IMR-90 (cell line): ENCODE measurements around the gene HEBP1. TPM values are rescaled to one million over a fixed set of nuclear protein-coding genes. Genes with fewer than 3 reads are reported as not detected.
A peak's percentile ranks its signal among the peaks of the same experiment; 100 is the strongest.

Experiments used
- ATAC-seq: fragments of 200-7000 bp; cut with Tn5 transposase; 2 replicates; pipeline ENCODE4 v1.9.1; 2020; ENCODE audit warnings: low read depth, mild to moderate bottlenecking, moderate library complexity
- BruUV-seq: library from RNA; stranded (reverse); fragments of 400-500 nt; replicated peaks from 2 replicates; lab custom pipeline; 2021; lab: Mats Ljungman, UMichigan
- CTCF ChIA-PET: fragments of 300-600 bp; formaldehyde crosslinking; extraction: SDS; loops from one replicate; lab custom pipeline; 2021; ENCODE audit warnings: antibody characterized with exemption; lab: Yijun Ruan, JAX
- POLR2A ChIA-PET: fragments of 300-600 bp; sonication (Branson Sonifier 250); formaldehyde crosslinking; loops from one replicate; lab custom pipeline; 2022; ENCODE audit warnings: antibody characterized with exemption; ENCODE audit not compliant: unreplicated experiment; lab: Charles Lee
- DNase-seq: peaks from one replicate; pipeline ENCODE4 v3.0.0; 2013
- H2AFZ ChIP-seq: replicated peaks from 2 replicates; pipeline ENCODE3; 2013; ENCODE audit warnings: low read length, mild to moderate bottlenecking; ENCODE audit not compliant: poor library complexity
- H2AK5ac ChIP-seq: 2 replicates; pipeline ENCODE4 v1.6.1; 2013; ENCODE audit warnings: low read depth, low read length, inconsistent platforms
- H2AK9ac ChIP-seq: replicated peaks from 2 replicates; pipeline ENCODE3; 2013; ENCODE audit warnings: mild to moderate bottlenecking, low read depth, low read length, moderate library complexity; ENCODE audit not compliant: poor library complexity
- H2BK120ac ChIP-seq: 2 replicates; pipeline ENCODE4 v1.6.1; 2013; ENCODE audit warnings: low read depth, low read length, inconsistent platforms
- H2BK15ac ChIP-seq: 3 replicates; pipeline ENCODE4 v1.6.1; 2013; ENCODE audit warnings: low read depth, low read length, inconsistent platforms
- H2BK20ac ChIP-seq: 2 replicates; pipeline ENCODE4 v1.6.1; 2013; ENCODE audit warnings: low read depth, mild to moderate bottlenecking, inconsistent platforms, low read length, moderate library complexity
- H2BK5ac ChIP-seq: 2 replicates; pipeline ENCODE4 v1.6.1; 2013; ENCODE audit warnings: mild to moderate bottlenecking, low read depth, low read length, inconsistent platforms; ENCODE audit not compliant: poor library complexity, severe bottlenecking
- H3K14ac ChIP-seq: replicated peaks from 2 replicates; pipeline ENCODE4 v1.6.1; 2013; ENCODE audit warnings: low read depth, low read length, inconsistent platforms
- H3K18ac ChIP-seq: 2 replicates; pipeline ENCODE4 v1.6.1; 2013; ENCODE audit warnings: low read depth, low read length, control low read depth
- H3K23ac ChIP-seq: 2 replicates; pipeline ENCODE4 v1.6.1; 2013; ENCODE audit warnings: low read depth, low read length, inconsistent platforms
- H3K27ac ChIP-seq: 2 replicates; pipeline ENCODE4 v1.5.1; 2013; ENCODE audit warnings: mild to moderate bottlenecking, control low read depth, low read length; ENCODE audit not compliant: insufficient read depth
- H3K27me3 ChIP-seq: 2 replicates; pipeline ENCODE4 v1.6.1; 2013; ENCODE audit warnings: low read length; ENCODE audit not compliant: control insufficient read depth, insufficient read depth
- H3K36me3 ChIP-seq: 2 replicates; pipeline ENCODE4 v1.6.1; 2013; ENCODE audit warnings: low read length, mixed read lengths; ENCODE audit not compliant: control insufficient read depth, insufficient read depth
- H3K4ac ChIP-seq: 2 replicates; pipeline ENCODE4 v1.6.1; 2013; ENCODE audit warnings: low read depth, low read length, inconsistent platforms
- H3K4me1 ChIP-seq: 2 replicates; pipeline ENCODE4 v1.6.1; 2013; ENCODE audit warnings: low read length, mixed read lengths; ENCODE audit not compliant: control insufficient read depth, insufficient read depth
- H3K4me2 ChIP-seq: 2 replicates; pipeline ENCODE4 v1.6.1; 2013; ENCODE audit warnings: low read depth, mild to moderate bottlenecking, control low read depth, low read length, moderate library complexity
- H3K4me3 ChIP-seq: 2 replicates; pipeline ENCODE4 v1.5.1; 2013; ENCODE audit warnings: low read depth, mild to moderate bottlenecking, control low read depth, low read length, moderate library complexity; ENCODE audit not compliant: insufficient read depth
- H3K56ac ChIP-seq: 2 replicates; pipeline ENCODE4 v1.6.1; 2013; ENCODE audit warnings: low read length, inconsistent platforms; ENCODE audit not compliant: insufficient read depth; ENCODE audit errors: extremely low read depth
- H3K79me1 ChIP-seq, 2 experiments: 2 replicates each; pipeline ENCODE4 v1.6.1; 2013; ENCODE audit warnings: low read length in 2 of 2, inconsistent platforms in 1 of 2, low read depth in 1 of 2
- H3K9ac ChIP-seq: 2 replicates; pipeline ENCODE4 v1.6.1; 2013; ENCODE audit warnings: low read depth, low read length, control low read depth
- H3K9me1 ChIP-seq: 2 replicates; pipeline ENCODE4 v1.6.1; 2013; ENCODE audit warnings: low read length, inconsistent platforms; ENCODE audit not compliant: insufficient read depth
- H3K9me3 ChIP-seq: 2 replicates; pipeline ENCODE4 v1.6.1; 2013; ENCODE audit warnings: low read length; ENCODE audit not compliant: control insufficient read depth, insufficient read depth
- H4K20me1 ChIP-seq: 2 replicates; pipeline ENCODE4 v1.6.1; 2013; ENCODE audit warnings: low read length, inconsistent platforms; ENCODE audit not compliant: insufficient read depth
- H4K5ac ChIP-seq: 2 replicates; pipeline ENCODE4 v1.6.1; 2013; ENCODE audit warnings: mild to moderate bottlenecking, low read depth, low read length, control low read depth
- H4K8ac ChIP-seq, 2 experiments: 2 replicates each; pipeline ENCODE4 v1.6.1; 2013; ENCODE audit warnings: low read depth in 2 of 2, low read length in 2 of 2, control low read depth in 1 of 2, inconsistent platforms in 1 of 2
- H4K91ac ChIP-seq: 2 replicates; pipeline ENCODE4 v1.6.1; 2013; ENCODE audit warnings: low read depth, low read length, inconsistent platforms; ENCODE audit not compliant: insufficient read depth
- CEBPB ChIP-seq: IDR thresholded peaks from 2 replicates; pipeline ENCODE4 v1.6.1; 2012; ENCODE audit warnings: low read depth, low read length, improper control_type of control experiment
- CHD1 ChIP-seq: IDR thresholded peaks from 2 replicates; pipeline ENCODE4 v1.6.1; 2012; ENCODE audit warnings: low read depth, low read length, improper control_type of control experiment
- ELK1 ChIP-seq: fragments of 150-350 bp; IDR thresholded peaks from 2 replicates; pipeline ENCODE4 v1.6.1; 2016; ENCODE audit warnings: low read depth, mild to moderate bottlenecking, low read length, moderate library complexity, borderline replicate concordance
- MAZ ChIP-seq: IDR thresholded peaks from 2 replicates; pipeline ENCODE4 v1.6.1; 2012; ENCODE audit warnings: low read depth, mild to moderate bottlenecking, low read length, improper control_type of control experiment, moderate library complexity, borderline replicate concordance
- MXI1 ChIP-seq: IDR thresholded peaks from 2 replicates; pipeline ENCODE4 v1.6.1; 2012; ENCODE audit warnings: low read depth, mild to moderate bottlenecking, low read length, moderate library complexity, borderline replicate concordance
- NFE2L2 ChIP-seq: fragments of 150-350 bp; IDR thresholded peaks from 2 replicates; pipeline ENCODE4 v1.6.1; 2016; ENCODE audit warnings: low read depth, mild to moderate bottlenecking, low read length
- RAD21 ChIP-seq: IDR thresholded peaks from 2 replicates; pipeline ENCODE4 v1.6.1; 2012; ENCODE audit warnings: low read length, improper control_type of control experiment
- USF2 ChIP-seq: fragments of 150-350 bp; IDR thresholded peaks from 2 replicates; pipeline ENCODE4 v1.6.1; 2017; ENCODE audit warnings: mild to moderate bottlenecking, antibody characterized with exemption, low read length, low read depth
- WGBS, 2 experiments: methylation state at CpG; one replicate each; pipeline versions ENCODE4 v1.1.5 to v1.1.7; 2013; ENCODE audit warnings: missing lambda C conversion rate in 2 of 2; ENCODE audit not compliant: insufficient read length in 1 of 2; ENCODE audit errors: extremely low coverage in 2 of 2; 5-methylcytosine and 5-hydroxymethylcytosine counted together
- dilution Hi-C: fragments of 300-500 bp; cut with HindIII; formaldehyde crosslinking; loops from one replicate; pipeline ENCODE4 v1.14.3; 2018; ENCODE audit warnings: low sequenced_read_pairs; ENCODE audit not compliant: unreplicated experiment
- in situ Hi-C: fragments of 300-500 bp; cut with MboI; formaldehyde crosslinking; loops from 3 replicates; pipeline ENCODE4 v1.14.3; 2019; ENCODE audit warnings: low sequenced_read_pairs, inconsistent platforms, mixed read lengths
- intact Hi-C: fragments of 100-400 bp; cut with micrococcal nuclease; formaldehyde crosslinking; loops from 2 replicates; pipeline ENCODE4 v1.10.0; 2022
- polyA plus RNA-seq, 3 experiments: library from polyadenylated mRNA; depleted of rRNA; stranded (reverse); fragments of >200 nt; gene quantifications; 2 replicates each; pipeline ENCODE4 v1.2.3, GENCODE V29; 2012; ENCODE audit warnings: low replicate concordance in 1 of 3
- total RNA-seq: library from RNA; depleted of rRNA; stranded (reverse); fragments of >200 nt; gene quantifications from 2 replicates; pipeline ENCODE4 v1.2.3, GENCODE V29; 2012

The HEBP1 gene
- total and polyA plus RNA-seq, 2 of the 4 experiments (the other 2 are of a cell fraction): 18.8 to 49.2 TPM

GRCh38 chr12:13027032-13027431 lies 27.0 kb upstream of the HEBP1 start:
- intact Hi-C loops (no loop called here), dilution Hi-C loops (no loop called here), in situ Hi-C loops (loop anchor here (5.0 to 25.0 kb wide), 2 partner anchors 185 to 510 kb away; no protein-coding TSS in a partner anchor)
- Histone ChIP-seq H3K27me3 (peaks cover 2% of the 10 kb centered on the region), H4K8ac (0 out of 4 replicates have a peak overlapping the region, but pooled peaks of 1 of the 2 experiments have one; percentile 30), H3K27ac (no peak overlapping the region), H2BK5ac (no peak overlapping the region), H3K56ac (no peak overlapping the region), H3K4ac (no peak overlapping the region), H4K20me1 (no peaks in the 10 kb centered on the region), H3K36me3 (no peaks in the 10 kb centered on the region), H3K4me2 (no peak overlapping the region), H2AFZ (no peak overlapping the region), H3K18ac (no peak overlapping the region), H2AK9ac (no peak overlapping the region), H2BK15ac (no peak overlapping the region), H3K9ac (no peak overlapping the region), H3K23ac (no peak overlapping the region), H2AK5ac (no peak overlapping the region), H3K9me1 (no peaks in the 10 kb centered on the region), H3K4me3 (no peak overlapping the region), H2BK120ac (no peak overlapping the region), H3K14ac (no peak overlapping the region), H3K4me1 (peaks cover 5% of the 10 kb centered on the region), H3K79me1 (no peaks in the 10 kb centered on the region), H4K5ac (no peak overlapping the region), H3K9me3 (no peaks in the 10 kb centered on the region), H2BK20ac (no peak overlapping the region), H4K91ac (no peak overlapping the region)
- WGBS, 2 experiments: no CpG with 5 or more reads among the region's 2 CpGs
- TF ChIP-seq NFE2L2 (no peak), MAZ (no peak), CHD1 (no peak), USF2 (no peak), ELK1 (no peak), MXI1 (no peak), CEBPB (no peak), RAD21 (no peak)
- DNase-seq (no peak), ATAC-seq (no peak)
- no TSS peak for BruUV-seq
- ChIA-PET POLR2A (interaction anchor here (0.6 kb wide), 1 partner anchor 12 kb away, joined by 17 read pairs; no protein-coding TSS in a partner anchor), CTCF (interaction anchor here (0.7 kb wide), 1 partner anchor 23 kb away, joined by 3 read pairs; no protein-coding TSS in a partner anchor)
